Islet precursor cell (in vitro differentiated cells): Measurements from ENCODE around the gene SOWAHA.
"Not testable (repeated sequence)": the region's sequence is repeated elsewhere in the genome, so short reads cannot be mapped to it uniquely, and the experiment has no call there.

Experiments
- DNase-seq: peaks from one replicate; pipeline ENCODE4 v3.0.0-alpha.2; 2018

SOWAHA gene

DNA sequence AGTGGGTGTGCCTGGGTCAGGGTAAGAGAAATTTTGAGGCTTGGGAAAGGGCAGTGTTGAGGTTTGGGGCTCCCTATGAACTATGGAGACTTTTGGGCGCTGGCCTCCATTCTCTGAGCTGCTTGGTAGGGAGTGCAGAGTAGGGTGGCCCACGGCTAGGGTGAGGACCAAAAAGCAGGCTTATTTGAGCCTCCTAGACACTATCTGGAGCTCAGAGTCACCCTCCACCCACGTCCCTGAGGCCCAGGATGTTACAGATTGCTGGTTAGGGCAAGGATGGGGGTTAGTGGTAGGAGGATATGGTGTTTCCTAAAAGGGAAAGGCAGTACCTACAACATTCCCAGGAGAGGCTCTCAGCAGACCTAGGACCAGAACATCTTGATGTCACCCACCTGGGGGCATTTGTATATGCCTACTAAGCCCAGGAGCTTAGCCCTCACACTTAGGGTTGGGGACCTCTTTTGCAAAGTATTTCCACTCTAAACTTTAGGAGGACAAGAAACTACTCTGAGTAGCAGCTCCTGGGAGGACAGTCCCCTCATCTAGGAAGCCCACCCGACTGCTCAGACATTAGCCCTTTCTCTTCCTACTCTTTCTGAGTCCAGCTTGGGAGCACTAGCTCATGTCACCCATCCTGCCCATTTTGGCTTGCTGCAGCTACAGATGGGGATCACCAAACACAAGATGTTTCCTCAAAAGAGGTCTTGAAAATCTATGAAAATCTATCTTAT is 15.0 kb downstream of the SOWAHA start:
- DNase-seq: no peak

DNA sequence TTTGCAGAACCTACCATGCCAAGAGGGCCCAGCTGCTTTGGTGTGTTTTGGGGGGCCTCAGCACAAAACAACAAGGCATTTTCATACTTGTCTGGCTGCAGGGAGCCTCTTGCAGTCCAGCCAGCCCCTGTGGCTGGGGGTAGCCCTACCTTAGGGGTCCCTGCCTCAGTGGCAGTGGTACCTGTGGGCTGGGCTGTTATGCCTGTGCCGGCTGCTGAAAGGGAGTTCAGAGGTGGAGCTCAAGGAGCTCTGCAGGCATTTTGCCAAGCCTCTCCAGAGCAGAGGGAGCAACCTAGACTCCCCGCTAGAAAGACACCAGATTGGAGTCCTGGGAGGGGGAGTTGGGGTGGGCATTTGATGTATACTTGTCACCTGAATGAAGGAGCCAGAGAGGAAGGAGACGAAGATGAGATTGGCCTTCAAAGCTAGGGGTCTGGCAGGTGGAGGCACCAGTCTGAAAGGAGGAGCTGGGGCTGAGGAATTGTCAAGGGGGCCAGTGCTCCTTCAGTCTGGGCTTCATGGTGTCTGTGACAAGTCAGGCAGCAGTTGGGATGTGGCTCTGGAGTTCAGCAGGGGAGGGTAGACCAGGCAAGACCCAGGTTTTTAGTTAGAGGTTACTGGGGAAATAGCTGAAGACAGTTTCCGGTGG is 15.9 kb downstream of the SOWAHA start:
- no peak for DNase-seq

GRCh38 chr5:132829742-132830435 is 16.8 kb downstream of the SOWAHA start:
- DNase-seq: peak; percentile 85

DNA sequence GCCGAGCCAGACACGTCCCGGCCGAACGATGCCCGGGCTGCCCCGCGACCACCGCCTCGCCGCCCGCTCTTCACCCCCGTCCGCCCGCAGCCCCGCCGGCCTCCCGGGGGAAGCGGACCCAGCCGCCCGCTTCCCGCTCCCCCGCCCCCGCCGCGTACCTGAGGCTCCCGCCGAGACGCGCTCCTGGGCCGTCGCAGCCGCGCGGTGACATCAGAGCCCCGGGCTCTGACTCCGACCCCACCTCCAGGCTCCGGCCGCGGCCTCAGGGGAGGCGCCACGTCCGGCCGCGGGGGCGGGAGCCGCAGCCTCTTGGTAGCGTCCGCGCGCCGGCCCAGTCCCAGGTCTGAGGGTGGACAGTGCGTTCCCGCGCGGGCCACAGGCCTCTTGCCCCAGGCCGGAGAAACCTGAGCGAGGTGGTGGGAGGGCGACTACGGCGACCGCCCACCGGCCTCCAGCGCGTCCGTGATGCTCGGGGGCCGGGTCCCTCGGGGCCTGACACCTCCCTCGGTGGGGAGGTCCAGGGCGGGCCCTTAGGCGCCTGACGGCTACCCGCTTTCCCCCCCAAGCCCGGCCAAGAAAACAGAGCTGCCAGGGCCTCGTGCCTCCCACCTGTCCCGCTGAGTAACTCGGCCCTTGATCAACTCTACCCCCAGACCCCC is 17.5 kb downstream of the SOWAHA start, which contains the start of gene SHROOM1:
Gene SHROOM1, minus strand, starts transcription at position 212 of the 659 bp plus-strand sequence. CDS start 4,507 bp downstream, outside the sequence.
- DNase-seq: peak; percentile 86

GRCh38 chr5:132831095-132831860 is 18.2 kb downstream of the SOWAHA start:
- DNase-seq: no peak

GRCh38 chr5:132832612-132833011 is 19.5 kb downstream of the SOWAHA start:
- DNase-seq: no peak

- DNase-seq: peak; percentile 10
Observed at GRCh38 chr5:132834057-132834456, 21.0 kb downstream of the SOWAHA start.

- no peak for DNase-seq
Observed at GRCh38 chr5:132836852-132837251, 23.8 kb downstream of the SOWAHA start.

DNA sequence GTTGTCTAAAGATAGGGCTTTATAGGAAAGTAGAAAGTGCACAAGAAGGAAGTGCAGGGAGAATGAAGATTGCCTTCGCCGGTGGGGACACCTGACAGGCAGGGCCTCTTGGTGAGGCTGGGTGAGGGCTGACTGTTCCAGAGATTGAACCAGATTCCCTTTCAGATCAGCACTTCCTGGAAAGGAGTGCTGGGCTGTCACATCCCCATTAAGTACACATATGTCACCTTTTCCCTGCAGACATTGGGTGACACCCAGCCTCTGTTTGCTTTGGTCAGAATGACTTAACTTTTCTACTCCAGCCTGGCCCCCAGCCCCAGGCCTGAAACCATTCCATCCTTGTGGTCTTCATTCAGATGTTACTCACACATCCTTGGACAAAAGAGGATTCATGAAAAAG is 24.8 kb downstream of the SOWAHA start:
- no peak for DNase-seq

DNA sequence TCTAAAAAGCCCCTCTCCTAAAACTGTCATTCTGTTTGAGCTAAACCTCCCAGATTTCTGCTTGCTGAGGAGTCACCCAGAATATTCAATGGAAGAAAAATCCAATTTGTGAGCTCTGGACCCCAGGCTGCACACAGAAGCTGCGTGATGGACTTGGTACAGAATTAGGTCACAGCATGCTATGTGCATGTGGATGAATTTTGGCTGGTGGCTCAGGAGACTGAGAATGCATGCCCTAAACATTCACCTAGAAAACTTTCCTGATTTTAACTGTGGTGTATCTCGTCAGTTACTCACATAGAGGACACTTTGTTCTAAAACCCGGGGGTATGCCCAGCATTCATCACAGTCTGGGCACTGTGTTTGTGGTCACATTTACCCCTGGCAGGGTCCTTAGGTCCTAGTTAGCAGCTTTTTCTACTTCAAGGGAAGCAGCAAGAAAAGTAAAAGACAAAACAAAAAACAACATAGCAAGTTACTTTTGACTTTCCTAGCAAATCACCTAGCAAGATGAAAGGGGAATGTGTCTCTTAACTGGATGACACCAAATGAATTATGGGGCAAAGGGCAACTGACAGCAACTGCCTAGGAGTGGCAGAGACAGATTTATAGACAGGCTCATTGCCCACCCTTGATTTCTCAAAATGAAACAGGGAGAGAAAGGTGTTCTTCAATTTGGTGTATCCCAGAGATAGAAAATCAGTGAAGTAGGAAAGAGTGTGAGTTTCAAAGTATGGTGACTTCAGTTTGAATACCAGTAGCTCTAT is 25.6 kb downstream of the SOWAHA start:
- no peak for DNase-seq

DNA sequence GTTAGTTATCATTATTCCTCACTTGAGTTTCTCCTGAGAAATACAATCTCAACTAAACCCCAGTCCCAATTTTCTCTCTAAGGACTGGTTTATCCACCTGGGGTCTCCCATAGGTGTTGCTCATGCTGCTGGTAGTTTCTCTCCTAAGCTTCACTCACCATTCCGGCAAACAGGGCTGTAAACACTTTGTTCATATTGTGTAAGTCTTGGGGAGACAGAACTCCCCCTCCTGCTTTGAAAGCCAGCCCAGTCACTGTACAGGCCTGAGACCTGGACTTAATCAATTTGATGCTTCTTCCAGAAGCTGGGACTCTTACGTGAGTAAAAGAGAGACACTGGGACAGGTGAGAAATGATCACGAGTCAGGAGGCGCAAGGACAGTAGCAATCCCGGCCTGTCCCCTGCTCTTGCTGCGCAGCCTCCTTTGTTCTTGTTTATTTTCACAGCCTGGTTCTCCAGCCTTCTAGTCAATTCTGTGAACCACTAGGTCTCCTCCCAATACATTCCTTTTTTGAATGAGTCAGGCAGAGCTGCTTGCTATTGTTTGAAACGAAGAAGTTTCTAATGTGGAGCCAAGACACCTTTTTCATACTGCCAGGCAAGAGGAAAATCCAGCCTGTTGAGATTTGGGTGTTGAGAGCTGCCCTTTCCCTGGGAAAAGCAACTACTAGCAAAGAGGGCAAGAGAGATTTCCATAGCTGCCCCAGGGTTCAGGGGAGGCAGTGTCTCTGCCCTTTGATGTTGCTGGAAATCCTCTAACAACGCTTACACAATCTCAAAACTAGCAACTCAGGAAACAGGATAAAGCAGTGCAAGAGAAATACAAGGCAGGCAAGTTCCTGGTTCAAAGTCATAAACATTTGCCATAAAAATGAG is 26.6 kb downstream of the SOWAHA start:
- no peak for DNase-seq

GRCh38 chr5:132840313-132840712 is 27.2 kb downstream of the SOWAHA start:
- no peak for DNase-seq

DNA sequence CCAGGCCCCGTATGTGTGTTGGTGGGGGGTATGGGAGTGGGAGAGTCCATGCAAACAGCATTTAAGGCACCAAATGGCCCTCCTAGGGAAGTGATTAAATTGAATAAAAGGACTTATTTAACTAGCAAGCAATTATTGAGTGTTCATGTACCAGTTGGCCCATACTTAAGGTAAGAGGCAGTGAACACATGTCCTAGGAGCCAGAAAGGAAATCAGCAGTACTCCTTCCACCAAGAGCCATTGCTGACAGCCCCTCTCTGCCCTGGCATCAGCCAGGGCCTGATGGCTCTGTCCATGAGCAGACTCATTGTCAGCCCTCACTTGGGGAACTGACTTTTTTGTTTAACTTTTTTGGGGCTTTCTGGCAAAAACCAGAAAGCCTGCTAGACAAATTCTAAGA is 27.8 kb downstream of the SOWAHA start:
- DNase-seq: no peak

GRCh38 chr5:132841305-132841704 is 28.2 kb downstream of the SOWAHA start:
- no peak for DNase-seq

DNA sequence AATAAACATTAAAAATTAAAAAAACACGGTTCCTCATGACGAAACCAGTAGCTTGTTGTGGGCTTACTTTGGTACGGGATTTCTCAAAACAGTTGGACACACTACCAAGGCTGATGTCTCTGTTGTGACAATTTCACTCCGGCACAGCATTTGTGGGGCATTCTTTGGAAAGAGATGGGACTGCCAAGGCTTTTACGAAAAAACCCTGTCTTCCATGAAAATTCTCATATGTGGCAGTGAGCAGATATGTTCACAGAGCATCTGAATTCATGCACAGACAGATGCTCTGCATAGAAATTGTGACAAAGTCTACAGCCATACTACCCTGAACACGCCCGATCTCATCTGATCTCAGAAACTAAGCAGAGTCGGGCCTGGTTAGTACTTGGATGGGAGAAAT is 35.2 kb downstream of the SOWAHA start:
- peak; percentile 22 for DNase-seq

- DNase-seq: no peak
Observed at GRCh38 chr5:132849347-132849746, 36.2 kb downstream of the SOWAHA start.

DNA sequence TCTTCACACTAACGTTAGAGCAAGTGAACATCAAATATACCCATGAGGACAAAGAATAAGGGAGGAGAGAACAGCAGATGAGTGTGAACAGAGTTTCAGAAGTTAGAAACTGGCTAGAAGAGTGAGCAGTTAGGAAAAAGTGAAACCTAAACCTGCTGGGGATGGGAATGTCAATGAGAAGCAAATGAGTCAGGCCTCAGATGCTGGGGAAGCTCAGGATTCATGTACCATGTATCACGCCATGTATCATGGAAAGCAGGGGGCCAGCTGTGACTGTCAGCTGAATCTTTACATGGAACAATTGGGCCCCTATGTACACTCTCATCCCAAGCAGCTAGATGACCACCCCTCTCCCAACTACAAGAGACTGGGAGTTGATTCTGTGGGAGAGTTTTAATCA is 37.0 kb downstream of the SOWAHA start:
- DNase-seq: peak; percentile 23

GRCh38 chr5:132853323-132853722 is 40.2 kb downstream of the SOWAHA start:
- DNase-seq: no peak

DNA sequence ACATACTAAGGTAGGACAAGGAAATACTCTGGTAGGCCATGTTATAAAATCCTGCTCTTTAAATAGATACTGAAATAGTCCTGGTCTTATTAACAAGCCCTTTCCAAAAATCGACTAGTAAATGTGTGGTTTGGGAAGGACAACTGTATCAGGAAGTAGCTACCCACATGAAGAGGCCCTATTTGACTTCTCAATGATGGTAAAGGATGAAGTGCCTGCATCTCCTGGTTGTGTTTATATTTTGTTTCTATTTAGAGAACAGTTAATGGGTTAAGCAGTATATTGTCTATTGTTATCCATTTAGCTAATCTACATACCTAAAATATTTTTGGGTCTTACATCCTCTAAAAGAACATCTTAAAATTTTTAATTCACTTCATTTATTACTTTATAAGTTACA is 40.7 kb downstream of the SOWAHA start:
- DNase-seq: no peak

GRCh38 chr5:132854301-132854700 is 41.2 kb downstream of the SOWAHA start:
- DNase-seq: peak; percentile 32

DNA sequence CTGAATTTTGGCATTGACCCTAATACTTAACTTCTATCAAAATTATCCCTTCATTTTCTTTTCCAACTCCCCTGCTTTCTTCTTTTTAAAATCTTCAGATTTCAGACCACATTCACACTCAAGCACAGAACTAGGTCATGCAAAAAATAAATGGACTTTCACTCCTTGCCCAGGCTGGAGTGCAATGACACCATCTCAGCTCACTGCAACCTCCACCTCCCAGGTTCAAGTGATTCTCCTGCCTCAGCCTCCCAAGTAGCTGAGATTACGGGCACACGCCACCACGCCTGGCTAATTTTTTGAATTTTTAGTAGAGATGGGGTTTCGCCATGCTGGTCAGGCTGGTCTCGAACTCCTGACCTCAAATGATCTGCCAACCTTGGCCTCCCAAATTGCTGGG is 41.9 kb downstream of the SOWAHA start:
- not testable (repeated sequence) for DNase-seq
